Testis (tissue), 3 donors: ENCODE measurements around the gene ISOC2. TPM values are rescaled to one million over a fixed set of nuclear protein-coding genes. Genes with fewer than 3 reads are reported as not detected.
A peak's percentile ranks its signal among the peaks of the same experiment; 100 is the strongest.
"Not testable (repeated sequence)": the region's sequence is repeated elsewhere in the genome, so short reads cannot be mapped to it uniquely, and the experiment has no call there.

ENCODE experiments used
- DNase-seq: peaks from one replicate; pipeline ENCODE4 v3.0.0-alpha.2; 2019
- H3K27ac ChIP-seq, 2 donors: fragments of 200-600 bp; sonication (generic); one replicate each; pipeline ENCODE4 v1.5.1; 2019
- H3K27me3 ChIP-seq: fragments of 200-600 bp; sonication (generic); one replicate; pipeline ENCODE4 v1.5.1; 2019
- H3K36me3 ChIP-seq: fragments of 200-600 bp; sonication (generic); one replicate; pipeline ENCODE4 v1.5.1; 2017; ENCODE audit warnings: low read depth; ENCODE audit errors: missing control alignments
- H3K4me1 ChIP-seq: fragments of 200-600 bp; sonication (generic); one replicate; pipeline ENCODE4 v1.5.1; 2019
- H3K4me3 ChIP-seq, 2 donors: fragments of 200-600 bp; sonication (generic); one replicate each; pipeline ENCODE4 v1.5.1; 2017 to 2019
- H3K9me3 ChIP-seq: fragments of 200-600 bp; sonication (generic); one replicate; pipeline ENCODE4 v1.5.1; 2017
- CTCF ChIP-seq, 3 experiments: fragments of 450-650 bp in 2 of 3; fragments of 200-600 bp in 1 of 3; sonication (generic) in 1 of 3; IDR thresholded peaks; one replicate each; pipeline ENCODE4 v1.5.1; 2016 to 2019; ENCODE audit warnings: antibody characterized with exemption in 3 of 3, mild to moderate bottlenecking in 2 of 3, moderate library complexity in 1 of 3
- POLR2A ChIP-seq: fragments of 450-650 bp; IDR thresholded peaks from one replicate; pipeline ENCODE4 v1.6.1; 2017; ENCODE audit warnings: antibody characterized with exemption, mild to moderate bottlenecking, moderate library complexity
- WGBS, 2 donors: methylation state at CpG; one replicate each; pipeline ENCODE4 v1.1.5; 2018; 5-methylcytosine and 5-hydroxymethylcytosine counted together
- intact Hi-C: fragments of 100-400 bp; cut with DNase I; formaldehyde crosslinking; loops from one replicate; pipeline ENCODE4 v1.15.1; 2023; ENCODE audit warnings: low total_unique reads
- polyA plus RNA-seq: library from polyadenylated mRNA; stranded (reverse); fragments of 350-450 nt; fragmentation: Illumina TruSeq; extraction: RNeasy Lipid Tissue Mini Kit (QIAGEN cat#74804); gene quantifications from one replicate; pipeline ENCODE4 v1.2.3, GENCODE V29; 2014; ENCODE audit warnings: low read depth, low replicate concordance; ENCODE audit not compliant: insufficient read depth
- total RNA-seq, 2 donors: library from RNA; depleted of rRNA; stranded (reverse); fragments of >200 nt; gene quantifications; one replicate each; pipeline ENCODE4 v1.2.3, GENCODE V29; 2016

ISOC2 gene
- total and polyA plus RNA-seq, 3 donors from 2014 or later, result 79.1 to 107 (median 98.5) TPM

GRCh38 chr19:55498246-55498840, 36.9 kb upstream of the ISOC2 start:
- H3K36me3 ChIP-seq, result no peaks in the 10 kb centered on the region
- H3K4me1 ChIP-seq, result peaks cover 7% of the 10 kb centered on the region
- DNase-seq, result no peak
- WGBS, 2 donors, result 44 to 78% methylated on average over 2 of the region's 2 CpGs
- TF ChIP-seq CTCF (IDR thresholded peaks at IDR 0.05), result no peak
- no peak for TF ChIP-seq POLR2A
- H3K27me3 ChIP-seq, result no peaks in the 10 kb centered on the region
- intact Hi-C loops, result no loop called here
- no peaks in the 10 kb centered on the region for H3K9me3 ChIP-seq
- H3K27ac ChIP-seq, result no peak overlapping the region
- H3K4me3 ChIP-seq, result no peak overlapping the region

- no peaks in the 10 kb centered on the region for H3K27me3 ChIP-seq
- TF ChIP-seq CTCF (IDR thresholded peaks at IDR 0.05), result no peak
- TF ChIP-seq POLR2A, result no peak
- no peak overlapping the region for H3K27ac ChIP-seq
- peaks cover 11% of the 10 kb centered on the region for H3K4me1 ChIP-seq
- no peaks in the 10 kb centered on the region for H3K9me3 ChIP-seq
- WGBS, 2 donors, result 81 to 87% methylated on average over 9 to 13 of the region's 13 CpGs
- intact Hi-C loops, result no loop called here
- no peak overlapping the region for H3K4me3 ChIP-seq
- DNase-seq, result no peak
- no peaks in the 10 kb centered on the region for H3K36me3 ChIP-seq
These were observed 36.3 kb upstream of the ISOC2 start for GRCh38 chr19:55497763-55498162.

- H3K27me3 ChIP-seq, DNase-seq, H3K4me3 ChIP-seq, intact Hi-C loops, H3K36me3 ChIP-seq, H3K9me3 ChIP-seq, H3K27ac ChIP-seq: not testable (repeated sequence)
- H3K4me1 ChIP-seq, result peaks cover 16% of the 10 kb centered on the region
- WGBS, 2 donors, result 88 to 91% methylated on average over 10 of the region's 10 CpGs
These were observed 35.4 kb upstream of the ISOC2 start for GRCh38 chr19:55496820-55497219.

GRCh38 chr19:55495646-55496349, 34.4 kb upstream of the ISOC2 start:
- no peak overlapping the region for H3K4me3 ChIP-seq
- no peaks in the 10 kb centered on the region for H3K36me3 ChIP-seq
- WGBS, 2 donors, result 84 to 89% methylated on average over 11 of the region's 11 CpGs
- H3K4me1 ChIP-seq, result peaks cover 16% of the 10 kb centered on the region
- intact Hi-C loops, result no loop called here
- H3K9me3 ChIP-seq, result no peaks in the 10 kb centered on the region
- no peak for TF ChIP-seq CTCF (IDR thresholded peaks at IDR 0.05)
- no peak for TF ChIP-seq POLR2A
- no peak overlapping the region for H3K27ac ChIP-seq
- no peak for DNase-seq
- H3K27me3 ChIP-seq, result no peaks in the 10 kb centered on the region

GRCh38 chr19:55494172-55494761, 32.8 kb upstream of the ISOC2 start:
- TF ChIP-seq CTCF (IDR thresholded peaks at IDR 0.05), result no peak
- TF ChIP-seq POLR2A, result no peak
- no peaks in the 10 kb centered on the region for H3K36me3 ChIP-seq
- peak overlapping the region; percentile 42 for H3K4me3 ChIP-seq
- peak; percentile 74 for DNase-seq
- H3K27ac ChIP-seq, result peak overlapping the region; percentile 28 to 90
- 0 to 14% methylated on average over 1 to 22 of the region's 22 CpGs for WGBS, 2 donors
- H3K4me1 ChIP-seq, result peaks cover 16% of the 10 kb centered on the region
- intact Hi-C loops, result no loop called here
- no peaks in the 10 kb centered on the region for H3K27me3 ChIP-seq
- H3K9me3 ChIP-seq, result no peaks in the 10 kb centered on the region
